ENCODE measurements around the gene KLF7.
A peak's percentile ranks its signal among the peaks of the same experiment; 100 is the strongest.

The KLF7 gene

GRCh38 chr2:207185372-207185771 is 19.6 kb upstream of the KLF7 start:
- no peak for DNase-seq (ENCODE audit: low read depth)
- peaks cover 53% of the 10 kb centered on the region for H3K4me1 ChIP-seq (ENCODE audit: control insufficient read depth, insufficient read depth, low read length)
- H3K27me3 ChIP-seq (replicated peaks; ENCODE audit: control insufficient read depth, insufficient read depth, low read length) = no peaks in the 10 kb centered on the region
- H3K9ac ChIP-seq (ENCODE audit: low read length) = no peak overlapping the region
- H3K4me3 ChIP-seq (ENCODE audit: low read length) = no peak overlapping the region
- H3K9me3 ChIP-seq (ENCODE audit: control insufficient read depth, low read length) = no peaks in the 10 kb centered on the region
- no peaks in the 10 kb centered on the region for H3K36me3 ChIP-seq (ENCODE audit: control insufficient read depth, insufficient read depth, low read length, severe bottlenecking)

- Histone ChIP-seq H3K36me3 (ENCODE audit: control insufficient read depth, insufficient read depth, low read length, severe bottlenecking) (no peaks in the 10 kb centered on the region), H3K9ac (ENCODE audit: low read length) (no peak overlapping the region), H3K4me1 (ENCODE audit: control insufficient read depth, insufficient read depth, low read length) (peaks cover 53% of the 10 kb centered on the region), H3K4me3 (ENCODE audit: low read length) (no peak overlapping the region), H3K9me3 (ENCODE audit: control insufficient read depth, low read length) (no peaks in the 10 kb centered on the region), H3K27me3 (replicated peaks; ENCODE audit: control insufficient read depth, insufficient read depth, low read length) (no peaks in the 10 kb centered on the region)
- DNase-seq (ENCODE audit: low read depth) = no peak
Measured at GRCh38 chr2:207184768-207185167, 19.0 kb upstream of the KLF7 start.

- peak; percentile 25 for DNase-seq (ENCODE audit: low read depth)
- Histone ChIP-seq H3K9me3 (ENCODE audit: control insufficient read depth, low read length) (no peaks in the 10 kb centered on the region), H3K27me3 (replicated peaks; ENCODE audit: control insufficient read depth, insufficient read depth, low read length) (no peaks in the 10 kb centered on the region), H3K4me3 (ENCODE audit: low read length) (no peak overlapping the region), H3K36me3 (ENCODE audit: control insufficient read depth, insufficient read depth, low read length, severe bottlenecking) (no peaks in the 10 kb centered on the region), H3K9ac (ENCODE audit: low read length) (peak overlapping the region; percentile 21), H3K4me1 (ENCODE audit: control insufficient read depth, insufficient read depth, low read length) (peaks cover 51% of the 10 kb centered on the region)
Measured at GRCh38 chr2:207184348-207184747, 18.6 kb upstream of the KLF7 start.

- H3K27me3 ChIP-seq (replicated peaks; ENCODE audit: control insufficient read depth, insufficient read depth, low read length) = no peaks in the 10 kb centered on the region
- peaks cover 43% of the 10 kb centered on the region for H3K4me1 ChIP-seq (ENCODE audit: control insufficient read depth, insufficient read depth, low read length)
- H3K4me3 ChIP-seq (ENCODE audit: low read length) = peak overlapping the region; percentile 32
- no peaks in the 10 kb centered on the region for H3K36me3 ChIP-seq (ENCODE audit: control insufficient read depth, insufficient read depth, low read length, severe bottlenecking)
- no peaks in the 10 kb centered on the region for H3K9me3 ChIP-seq (ENCODE audit: control insufficient read depth, low read length)
- H3K9ac ChIP-seq (ENCODE audit: low read length) = peak overlapping the region; percentile 70
- no peak for DNase-seq (ENCODE audit: low read depth)
Measured at GRCh38 chr2:207183506-207183905, 17.8 kb upstream of the KLF7 start.

GRCh38 chr2:207182911-207183310 is 17.2 kb upstream of the KLF7 start:
- no peaks in the 10 kb centered on the region for H3K27me3 ChIP-seq (replicated peaks; ENCODE audit: control insufficient read depth, insufficient read depth, low read length)
- peak; percentile 83 for DNase-seq (ENCODE audit: low read depth)
- H3K9ac ChIP-seq (ENCODE audit: low read length) = peak overlapping the region; percentile 70
- no peak overlapping the region for H3K4me3 ChIP-seq (ENCODE audit: low read length)
- H3K9me3 ChIP-seq (ENCODE audit: control insufficient read depth, low read length) = no peaks in the 10 kb centered on the region
- no peaks in the 10 kb centered on the region for H3K36me3 ChIP-seq (ENCODE audit: control insufficient read depth, insufficient read depth, low read length, severe bottlenecking)
- peaks cover 39% of the 10 kb centered on the region for H3K4me1 ChIP-seq (ENCODE audit: control insufficient read depth, insufficient read depth, low read length)

- H3K4me1 ChIP-seq (ENCODE audit: control insufficient read depth, insufficient read depth, low read length) = peaks cover 39% of the 10 kb centered on the region
- no peaks in the 10 kb centered on the region for H3K9me3 ChIP-seq (ENCODE audit: control insufficient read depth, low read length)
- H3K9ac ChIP-seq (ENCODE audit: low read length) = peak overlapping the region; percentile 70
- H3K36me3 ChIP-seq (ENCODE audit: control insufficient read depth, insufficient read depth, low read length, severe bottlenecking) = no peaks in the 10 kb centered on the region
- no peak for DNase-seq (ENCODE audit: low read depth)
- no peak overlapping the region for H3K4me3 ChIP-seq (ENCODE audit: low read length)
- H3K27me3 ChIP-seq (replicated peaks; ENCODE audit: control insufficient read depth, insufficient read depth, low read length) = no peaks in the 10 kb centered on the region
Measured at GRCh38 chr2:207181526-207182274, 16.0 kb upstream of the KLF7 start.

GRCh38 chr2:207180741-207181140 is 15.0 kb upstream of the KLF7 start:
- DNase-seq (ENCODE audit: low read depth) = peak; percentile 30
- Histone ChIP-seq H3K9ac (ENCODE audit: low read length) (no peak overlapping the region), H3K36me3 (ENCODE audit: control insufficient read depth, insufficient read depth, low read length, severe bottlenecking) (no peaks in the 10 kb centered on the region)

GRCh38 chr2:207176247-207176646 is 10.5 kb upstream of the KLF7 start:
- Histone ChIP-seq H3K36me3 (ENCODE audit: control insufficient read depth, insufficient read depth, low read length, severe bottlenecking) (no peaks in the 10 kb centered on the region), H3K4me3 (ENCODE audit: low read length) (no peak overlapping the region), H3K9me3 (ENCODE audit: control insufficient read depth, low read length) (no peaks in the 10 kb centered on the region), H3K4me1 (ENCODE audit: control insufficient read depth, insufficient read depth, low read length) (no peaks in the 10 kb centered on the region), H3K9ac (ENCODE audit: low read length) (no peak overlapping the region), H3K27me3 (replicated peaks; ENCODE audit: control insufficient read depth, insufficient read depth, low read length) (no peaks in the 10 kb centered on the region)
- DNase-seq (ENCODE audit: low read depth) = no peak

More at GRCh38 chr2:207180741-207181140, 15.0 kb upstream of the KLF7 start:
- H3K9me3 ChIP-seq (ENCODE audit: control insufficient read depth, low read length) = no peaks in the 10 kb centered on the region
- H3K4me3 ChIP-seq (ENCODE audit: low read length) = no peak overlapping the region
- H3K4me1 ChIP-seq (ENCODE audit: control insufficient read depth, insufficient read depth, low read length) = peaks cover 33% of the 10 kb centered on the region
- no peaks in the 10 kb centered on the region for H3K27me3 ChIP-seq (replicated peaks; ENCODE audit: control insufficient read depth, insufficient read depth, low read length)

- Histone ChIP-seq H3K4me1 (ENCODE audit: control insufficient read depth, insufficient read depth, low read length) (peaks cover 4% of the 10 kb centered on the region), H3K9me3 (ENCODE audit: control insufficient read depth, low read length) (no peaks in the 10 kb centered on the region), H3K4me3 (ENCODE audit: low read length) (no peak overlapping the region), H3K27me3 (replicated peaks; ENCODE audit: control insufficient read depth, insufficient read depth, low read length) (no peaks in the 10 kb centered on the region), H3K36me3 (ENCODE audit: control insufficient read depth, insufficient read depth, low read length, severe bottlenecking) (no peaks in the 10 kb centered on the region), H3K9ac (ENCODE audit: low read length) (no peak overlapping the region)
- DNase-seq (ENCODE audit: low read depth) = no peak
Measured at GRCh38 chr2:207173641-207174040, 7.9 kb upstream of the KLF7 start.

- no peaks in the 10 kb centered on the region for H3K36me3 ChIP-seq (ENCODE audit: control insufficient read depth, insufficient read depth, low read length, severe bottlenecking)
- DNase-seq (ENCODE audit: low read depth) = peak; percentile 79
- H3K9me3 ChIP-seq (ENCODE audit: control insufficient read depth, low read length) = no peaks in the 10 kb centered on the region
Measured at GRCh38 chr2:207167099-207167923, 1.6 kb upstream of the KLF7 start.

GRCh38 chr2:207166349-207167098 is 776 bp upstream of the KLF7 start:
- Histone ChIP-seq H3K9ac (ENCODE audit: low read length) (peak overlapping the region; percentile 98), H3K9me3 (ENCODE audit: control insufficient read depth, low read length) (no peaks in the 10 kb centered on the region), H3K36me3 (ENCODE audit: control insufficient read depth, insufficient read depth, low read length, severe bottlenecking) (no peaks in the 10 kb centered on the region), H3K27me3 (replicated peaks; ENCODE audit: control insufficient read depth, insufficient read depth, low read length) (no peaks in the 10 kb centered on the region), H3K4me1 (ENCODE audit: control insufficient read depth, insufficient read depth, low read length) (peaks cover 44% of the 10 kb centered on the region), H3K4me3 (ENCODE audit: low read length) (peak overlapping the region; percentile 84)
- peak; percentile 86 for DNase-seq (ENCODE audit: low read depth)

More at GRCh38 chr2:207167099-207167923, 1.6 kb upstream of the KLF7 start:
- Histone ChIP-seq H3K4me3 (ENCODE audit: low read length) (peak overlapping the region; percentile 84), H3K27me3 (replicated peaks; ENCODE audit: control insufficient read depth, insufficient read depth, low read length) (no peaks in the 10 kb centered on the region), H3K4me1 (ENCODE audit: control insufficient read depth, insufficient read depth, low read length) (peaks cover 36% of the 10 kb centered on the region), H3K9ac (ENCODE audit: low read length) (peak overlapping the region; percentile 98)

All from adipocyte (in vitro differentiated cells).